K562 (cell line): ENCODE data around the gene CCDC27. TPM values are rescaled to one million over a fixed set of nuclear protein-coding genes. Genes with fewer than 3 reads are reported as not detected.
A peak's percentile ranks its signal among the peaks of the same experiment; 100 is the strongest.

Experiments used
- AFF1 ChIP-seq, 2 experiments: fragments of 450-650 bp; IDR thresholded peaks; 2 replicates each; pipeline ENCODE4 v1.6.1; 2018; ENCODE audit warnings: mild to moderate bottlenecking in 2 of 2, low read depth in 1 of 2; ENCODE audit not compliant: partially characterized antibody in 2 of 2
- ATF6 ChIP-seq: sonication (generic); formaldehyde crosslinking; IDR thresholded peaks from 2 replicates; pipeline ENCODE4 v1.4.0; 2020; ENCODE audit warnings: mild to moderate bottlenecking, missing genetic modification reagents
- BRD9 ChIP-seq: fragments of 450-650 bp; IDR thresholded peaks from 2 replicates; pipeline ENCODE4 v1.6.1; 2018; ENCODE audit warnings: low read depth; ENCODE audit not compliant: partially characterized antibody
- CLOCK ChIP-seq: fragments of 250-450 bp; sonication (Bioruptor Pico); IDR thresholded peaks from 2 replicates; pipeline ENCODE4 v1.4.0; 2020; ENCODE audit warnings: mild to moderate bottlenecking, moderate library complexity, borderline replicate concordance
- CREM ChIP-seq: IDR thresholded peaks from 2 replicates; pipeline ENCODE4 v1.6.1; 2014; ENCODE audit warnings: antibody characterized with exemption, low read depth
- DEAF1 ChIP-seq: fragments of 450-650 bp; formaldehyde crosslinking; IDR thresholded peaks from 2 replicates; pipeline ENCODE4 v1.4.0; 2020; ENCODE audit warnings: mild to moderate bottlenecking, moderate library complexity
- GTF3C2 ChIP-seq: IDR thresholded peaks from 3 replicates; pipeline ENCODE4 v1.6.1; 2011; ENCODE audit warnings: borderline replicate concordance, mild to moderate bottlenecking, moderate library complexity; ENCODE audit not compliant: insufficient read length; ENCODE audit errors: extremely low read depth
- HDAC2 ChIP-seq: fragments of 450-650 bp; IDR thresholded peaks from 2 replicates; pipeline ENCODE4 v1.6.1; 2016; ENCODE audit warnings: mild to moderate bottlenecking
- IFI16 ChIP-seq: fragments of 250-450 bp; sonication (Bioruptor Pico); IDR thresholded peaks from 2 replicates; pipeline ENCODE4 v2.1.2; 2022; ENCODE audit warnings: mild to moderate bottlenecking, inconsistent platforms
- NCOA2 ChIP-seq, 2 experiments: fragments of 450-650 bp; IDR thresholded peaks; 2 replicates each; pipeline ENCODE4 v1.6.1; 2018; ENCODE audit warnings: mild to moderate bottlenecking in 2 of 2, moderate library complexity in 1 of 2; ENCODE audit not compliant: partially characterized antibody in 2 of 2
- NCOR1 ChIP-seq: fragments of 450-650 bp; IDR thresholded peaks from 2 replicates; pipeline ENCODE4 v1.6.1; 2016; ENCODE audit warnings: mild to moderate bottlenecking, moderate library complexity
- POLR2A ChIP-seq: fragments of 450-650 bp; conservative IDR thresholded peaks from 2 replicates; pipeline ENCODE4 v1.6.1; 2016
- POLR2H ChIP-seq: IDR thresholded peaks from 2 replicates; pipeline ENCODE4 v1.6.1; 2016; ENCODE audit warnings: missing genetic modification characterization, low read depth, mild to moderate bottlenecking, control low read depth, missing compliant biosample characterization, moderate library complexity
- ZNF41 ChIP-seq: fragments of 250-450 bp; sonication (Bioruptor Pico); conservative IDR thresholded peaks from 2 replicates; pipeline ENCODE4 v1.4.0; 2020; ENCODE audit warnings: mild to moderate bottlenecking
- ZNF583 ChIP-seq: fragments of 250-450 bp; sonication (Bioruptor Pico); IDR thresholded peaks from 2 replicates; pipeline ENCODE4 v1.4.0; 2020
- polyA plus RNA-seq, 8 experiments: library from polyadenylated mRNA; depleted of rRNA in 4 of 8; stranded (reverse) in 5 of 8; unstranded in 3 of 8; fragments of >200 nt; fragmentation: Nextera tagmentation in 2 of 8; fragmentation: Illumina TruSeq in 1 of 8; extraction: Ambion mirVana in 2 of 8; extraction: Trizol in 1 of 8; gene quantifications; 2 replicates each; pipeline versions ENCODE4 v1.2.1 to v1.2.3, GENCODE V29; 2011 to 2014; ENCODE audit warnings: inconsistent platforms in 1 of 8, missing spikeins in 1 of 8
- total RNA-seq, 7 experiments: library from RNA; depleted of rRNA in 6 of 7; stranded (reverse); fragments of >200 nt in 6 of 7; fragmentation: Illumina TruSeq in 2 of 7; extraction: Trizol in 2 of 7; gene quantifications; 2 replicates each; pipeline versions ENCODE4 v1.2.1 to v1.2.3, GENCODE V29; 2011 to 2021; ENCODE audit warnings: low replicate concordance in 1 of 7

CCDC27 gene
- total and polyA plus RNA-seq, 9 of the 15 experiments (the other 6 are each of a cell fraction or from before 2014, with no cell fraction given) = 0.01 to 0.04 TPM; not detected in 7

- TF ChIP-seq ATF6 (CRISPR knock-in tag) (no peak), NCOR1 (peak; percentile 65), BRD9 (no peak), NCOA2 (IDR thresholded peaks at IDR 0.05; ENCODE audit: partially characterized antibody in 2 of 2) (no peak), DEAF1 (CRISPR knock-in tag) (no peak), POLR2H (tag) (no peak), CLOCK (no peak), ZNF41 (no peak), ZNF583 (CRISPR knock-in tag) (no peak), CREM (0 out of 2 replicates have a peak, but pooled peaks have one; percentile 15), IFI16 (CRISPR knock-in tag) (no peak), HDAC2 (0 out of 2 replicates have a peak, but pooled peaks have one; percentile 38), POLR2A (no peak), GTF3C2 (no peak), AFF1 (IDR thresholded peaks at IDR 0.05; ENCODE audit: low read depth in 1 of 2, partially characterized antibody in 2 of 2) (no peak)
Observed at GRCh38 chr1:3759796-3760195, 7.5 kb downstream of the CCDC27 start (continued).
